Tibial nerve (tissue), 4 donors: ENCODE results near the gene PIP5K1B. TPM values are rescaled to one million over a fixed set of nuclear protein-coding genes. Genes with fewer than 3 reads are reported as not detected.

Source experiments
- DNase-seq, 2 donors: peaks; one replicate each; pipeline ENCODE4 v3.0.0-alpha.2; 2019; ENCODE audit warnings: low spot score in 2 of 2
- H3K27ac ChIP-seq, 4 donors: fragments of 200-600 bp; sonication (generic) in 3 of 4; one replicate each; pipeline ENCODE4 v1.5.1; 2017 to 2019; ENCODE audit warnings: mild to moderate bottlenecking in 1 of 4
- H3K27me3 ChIP-seq, 2 donors: fragments of 200-600 bp; sonication (generic) in 1 of 2; one replicate each; pipeline versions ENCODE4 v1.5.1 to v1.6.0; 2017 to 2019
- H3K36me3 ChIP-seq, 3 donors: fragments of 200-600 bp; sonication (generic); one replicate each; pipeline ENCODE4 v1.5.1; 2018 to 2019
- H3K4me1 ChIP-seq, 4 donors: fragments of 200-600 bp; sonication (generic) in 3 of 4; one replicate each; pipeline ENCODE4 v1.5.1; 2017 to 2019
- H3K4me3 ChIP-seq, 4 donors: fragments of 200-600 bp; sonication (generic) in 3 of 4; one replicate each; pipeline ENCODE4 v1.5.1; 2017 to 2019; ENCODE audit warnings: mild to moderate bottlenecking in 1 of 4, moderate library complexity in 1 of 4
- H3K9me3 ChIP-seq, 4 donors: fragments of 200-600 bp; sonication (generic) in 3 of 4; one replicate each; pipeline ENCODE4 v1.5.1; 2017 to 2019
- EP300 ChIP-seq, 2 donors: sonication (generic); formaldehyde crosslinking; IDR thresholded peaks; one replicate each; pipeline ENCODE4 v1.6.1; 2017; ENCODE audit warnings: antibody characterized with exemption in 2 of 2, mild to moderate bottlenecking in 1 of 2
- POLR2A ChIP-seq, 2 donors: fragments of 450-650 bp; IDR thresholded peaks; one replicate each; pipeline ENCODE4 v1.6.1; 2017; ENCODE audit warnings: antibody characterized with exemption in 2 of 2, mild to moderate bottlenecking in 2 of 2, moderate library complexity in 2 of 2
- WGBS, 2 donors: methylation state at CpG; one replicate each; pipeline ENCODE4 v1.1.5; 2018; 5-methylcytosine and 5-hydroxymethylcytosine counted together
- total RNA-seq, 4 donors: library from RNA; depleted of rRNA; stranded (reverse); fragments of >200 nt; gene quantifications; one replicate each; pipeline ENCODE4 v1.1.0, GENCODE V29; 2016
- TF ChIP-seq, protein P1 (sequence below), 5 experiments: fragments of 200-600 bp in 3 of 5; fragments of 450-650 bp in 2 of 5; sonication (generic) in 3 of 5; IDR thresholded peaks; one replicate each; pipeline ENCODE4 v1.5.1; 2016 to 2019; ENCODE audit warnings: antibody characterized with exemption in 5 of 5, mild to moderate bottlenecking in 3 of 5, moderate library complexity in 2 of 5

Gene PIP5K1B
- total RNA-seq, 4 donors from 2014 or later, result 0.20 to 6.8 (median 3.5) TPM

GRCh38 chr9:68762570-68762969 is 57.5 kb downstream of the PIP5K1B start:
- Histone ChIP-seq H3K4me1 (no peaks in the 10 kb centered on the region), H3K27me3 (no peaks in the 10 kb centered on the region), H3K27ac (no peak overlapping the region), H3K36me3 (no peaks in the 10 kb centered on the region), H3K4me3 (no peak overlapping the region), H3K9me3 (peaks cover 0 to 9% (median 2%) of the 10 kb centered on the region in 4 donors)
- 58 to 65% methylated on average over 4 of the region's 4 CpGs for WGBS, 2 donors
- no peak for DNase-seq
- TF ChIP-seq, protein P1, sequence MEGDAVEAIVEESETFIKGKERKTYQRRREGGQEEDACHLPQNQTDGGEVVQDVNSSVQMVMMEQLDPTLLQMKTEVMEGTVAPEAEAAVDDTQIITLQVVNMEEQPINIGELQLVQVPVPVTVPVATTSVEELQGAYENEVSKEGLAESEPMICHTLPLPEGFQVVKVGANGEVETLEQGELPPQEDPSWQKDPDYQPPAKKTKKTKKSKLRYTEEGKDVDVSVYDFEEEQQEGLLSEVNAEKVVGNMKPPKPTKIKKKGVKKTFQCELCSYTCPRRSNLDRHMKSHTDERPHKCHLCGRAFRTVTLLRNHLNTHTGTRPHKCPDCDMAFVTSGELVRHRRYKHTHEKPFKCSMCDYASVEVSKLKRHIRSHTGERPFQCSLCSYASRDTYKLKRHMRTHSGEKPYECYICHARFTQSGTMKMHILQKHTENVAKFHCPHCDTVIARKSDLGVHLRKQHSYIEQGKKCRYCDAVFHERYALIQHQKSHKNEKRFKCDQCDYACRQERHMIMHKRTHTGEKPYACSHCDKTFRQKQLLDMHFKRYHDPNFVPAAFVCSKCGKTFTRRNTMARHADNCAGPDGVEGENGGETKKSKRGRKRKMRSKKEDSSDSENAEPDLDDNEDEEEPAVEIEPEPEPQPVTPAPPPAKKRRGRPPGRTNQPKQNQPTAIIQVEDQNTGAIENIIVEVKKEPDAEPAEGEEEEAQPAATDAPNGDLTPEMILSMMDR (IDR thresholded peaks at IDR 0.05), result no peak
- TF ChIP-seq EP300 (IDR thresholded peaks at IDR 0.05) (no peak), POLR2A (IDR thresholded peaks at IDR 0.05) (no peak)

DNA sequence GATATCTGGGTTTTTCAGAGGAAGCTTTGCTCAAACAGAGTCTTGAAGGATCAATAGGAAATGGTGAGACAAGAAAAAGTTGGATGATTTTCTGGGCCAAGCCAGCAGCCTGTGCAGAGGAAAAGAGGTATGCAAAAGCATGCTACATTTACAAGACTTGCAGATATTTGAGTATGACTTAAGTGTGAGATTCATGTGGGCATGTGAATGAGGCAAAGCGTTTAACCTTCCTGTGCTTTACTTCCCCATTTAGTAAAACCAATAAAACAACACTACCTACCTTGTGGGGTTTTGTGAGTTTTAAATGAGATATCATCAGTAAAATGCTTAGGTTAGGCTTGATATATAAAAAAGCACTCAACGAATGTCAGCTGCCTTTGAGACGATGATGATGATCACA is 58.1 kb downstream of the PIP5K1B start:
- Histone ChIP-seq H3K27me3 (no peaks in the 10 kb centered on the region), H3K4me3 (no peak overlapping the region), H3K27ac (no peak overlapping the region), H3K4me1 (no peaks in the 10 kb centered on the region), H3K36me3 (no peaks in the 10 kb centered on the region), H3K9me3 (peaks cover 0 to 7% (median 2%) of the 10 kb centered on the region in 4 donors)
- DNase-seq, result no peak
- TF ChIP-seq POLR2A (IDR thresholded peaks at IDR 0.05), result no peak
- TF ChIP-seq, protein P1 (IDR thresholded peaks at IDR 0.05), result no peak
- TF ChIP-seq EP300 (IDR thresholded peaks at IDR 0.05), result no peak
- WGBS, 2 donors, result 95 to 96% methylated on average over 3 of the region's 3 CpGs

DNA sequence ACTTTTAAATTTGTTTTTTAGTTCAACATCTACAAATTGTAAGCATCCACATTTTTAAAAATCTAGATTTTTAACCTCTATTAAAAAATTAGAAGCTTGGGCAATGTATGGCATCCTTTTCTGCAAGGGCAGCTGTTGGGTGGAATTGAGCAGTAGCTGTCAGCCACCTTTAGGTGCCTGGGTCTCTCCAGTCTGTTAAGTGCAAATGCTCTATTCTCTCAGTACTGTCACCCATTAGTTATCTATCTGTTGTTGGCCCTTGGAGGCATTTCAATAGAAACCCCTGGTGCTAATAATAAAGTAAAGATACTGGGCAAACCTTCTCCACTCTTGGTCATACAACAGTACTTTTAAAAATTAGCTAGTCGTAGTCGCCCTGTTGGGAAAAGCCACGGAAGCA is 63.6 kb downstream of the PIP5K1B start:
- TF ChIP-seq POLR2A (IDR thresholded peaks at IDR 0.05) (no peak), EP300 (IDR thresholded peaks at IDR 0.05) (no peak)
- TF ChIP-seq, protein P1 (IDR thresholded peaks at IDR 0.05), result no peak
- no peak overlapping the region for H3K4me3 ChIP-seq
- DNase-seq, result no peak
- H3K27me3 ChIP-seq, result no peaks in the 10 kb centered on the region
- H3K9me3 ChIP-seq, result no peaks in the 10 kb centered on the region
- H3K36me3 ChIP-seq, result no peaks in the 10 kb centered on the region
- 66 to 80% methylated on average over 3 of the region's 3 CpGs for WGBS, 2 donors
- no peaks in the 10 kb centered on the region for H3K4me1 ChIP-seq
- no peak overlapping the region for H3K27ac ChIP-seq

- H3K36me3 ChIP-seq, result no peaks in the 10 kb centered on the region
- 86 to 92% methylated on average over 5 of the region's 5 CpGs for WGBS, 2 donors
- H3K9me3 ChIP-seq, result no peaks in the 10 kb centered on the region
- no peak overlapping the region for H3K27ac ChIP-seq
- H3K27me3 ChIP-seq, result no peaks in the 10 kb centered on the region
- no peaks in the 10 kb centered on the region for H3K4me1 ChIP-seq
- DNase-seq, result no peak
- TF ChIP-seq, protein P1 (IDR thresholded peaks at IDR 0.05), result no peak
- TF ChIP-seq EP300 (IDR thresholded peaks at IDR 0.05), result no peak
- no peak for TF ChIP-seq POLR2A (IDR thresholded peaks at IDR 0.05)
- no peak overlapping the region for H3K4me3 ChIP-seq
Observed at GRCh38 chr9:68769852-68770251, 64.8 kb downstream of the PIP5K1B start.

DNA sequence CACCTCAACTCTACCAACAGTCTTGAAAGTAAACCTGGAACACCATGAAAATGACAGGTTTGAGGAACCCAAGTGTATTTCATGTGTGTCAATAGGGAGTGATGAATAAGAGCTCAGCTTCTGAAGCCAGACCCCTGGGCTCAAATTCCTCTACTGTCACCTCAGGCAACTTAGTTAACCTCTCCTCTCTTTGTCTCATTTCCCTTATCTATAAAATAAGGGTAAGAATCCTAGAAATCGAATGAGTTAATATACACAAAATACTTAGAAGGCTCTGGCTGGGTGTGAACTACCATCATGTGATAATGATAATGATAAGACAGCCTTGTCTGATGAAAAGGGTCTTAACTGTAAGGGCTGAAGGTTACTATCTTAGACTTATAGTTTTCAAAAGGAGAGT is 66.3 kb downstream of the PIP5K1B start:
- H3K4me3 ChIP-seq, result no peak overlapping the region
- no peak for DNase-seq
- no peaks in the 10 kb centered on the region for H3K27me3 ChIP-seq
- H3K4me1 ChIP-seq, result no peaks in the 10 kb centered on the region
- no peak for TF ChIP-seq EP300 (IDR thresholded peaks at IDR 0.05)
- WGBS, 2 donors, result 67 to 85% methylated on average over 1 of the region's 1 CpG
- H3K9me3 ChIP-seq, result no peaks in the 10 kb centered on the region
- no peaks in the 10 kb centered on the region for H3K36me3 ChIP-seq
- no peak overlapping the region for H3K27ac ChIP-seq
